ENCODE measurements around the gene NCOA5. TPM values are rescaled to one million over a fixed set of nuclear protein-coding genes. Genes with fewer than 3 reads are reported as not detected.

The NCOA5 gene
- total RNA-seq, 2 experiments from 2014 or later: 9.7 to 10.5 TPM

GRCh38 chr20:46084805-46085178, 5.0 kb downstream of the NCOA5 start:
- no peaks in the 10 kb centered on the region for H3K27me3 Mint-ChIP-seq
- H3K27ac ChIP-seq (ENCODE audit: low read depth in 1 of 2, low read length in 2 of 2): no peak overlapping the region
- H3K4me1 Mint-ChIP-seq (ENCODE audit: low read depth): peaks cover 83% of the 10 kb centered on the region
- H3K9me3 ChIP-seq (ENCODE audit: control insufficient read depth in 1 of 2, insufficient read depth in 1 of 2, low read length in 2 of 2): no peaks in the 10 kb centered on the region
- no peak overlapping the region for H3K4me3 Mint-ChIP-seq
- H3K36me3 ChIP-seq (ENCODE audit: insufficient read depth, low read length): peaks cover 3% of the 10 kb centered on the region
- H3K27ac Mint-ChIP-seq: no peak overlapping the region
- CTCF ChIA-PET: interaction anchor here (0.7 to 1.2 kb wide), 3 partner anchors 62 to 98 kb away, joined by 3 to 4 read pairs (median 3); no protein-coding TSS in a partner anchor
- intact Hi-C loops (cut with DNase I, micrococcal nuclease): loop anchor here (5.0 kb wide), 2 partner anchors 112 to 292 kb away; partner anchors contain the start of genes DNTTIP1 (in 1 of the 2), WFDC3 (in 1 of the 2) and ZNF335 (in 1 of the 2)
- peaks cover 28% of the 10 kb centered on the region for H3K36me3 Mint-ChIP-seq (ENCODE audit: low read depth)
- H3K9me3 Mint-ChIP-seq: no peaks in the 10 kb centered on the region
- H3K27me3 ChIP-seq (ENCODE audit: control insufficient read depth in 1 of 2, insufficient read depth in 2 of 2, low read length in 2 of 2): no peaks in the 10 kb centered on the region
- ATAC-seq (ENCODE audit: poor library complexity): no peak
- H3K4me1 ChIP-seq (ENCODE audit: insufficient read depth, low read length): peaks cover 27% of the 10 kb centered on the region
- DNase-seq: no peak
- POLR2A ChIA-PET: no interaction called here
- TF ChIP-seq CTCF (IDR thresholded peaks at IDR 0.05): no peak
- H3K4me3 ChIP-seq (ENCODE audit: low read length): no peak overlapping the region

- H3K4me1 Mint-ChIP-seq (ENCODE audit: low read depth): peaks cover 88% of the 10 kb centered on the region
- no peaks in the 10 kb centered on the region for H3K9me3 Mint-ChIP-seq
- POLR2A ChIA-PET: no interaction called here
- intact Hi-C loops (cut with DNase I, micrococcal nuclease): no loop called here
- CTCF ChIA-PET: no interaction called here
- ATAC-seq (ENCODE audit: poor library complexity) (no peak), DNase-seq (no peak)
- no peak overlapping the region for H3K27ac Mint-ChIP-seq
- peaks cover 38% of the 10 kb centered on the region for H3K36me3 Mint-ChIP-seq (ENCODE audit: low read depth)
- H3K9me3 ChIP-seq (ENCODE audit: control insufficient read depth in 1 of 2, insufficient read depth in 1 of 2, low read length in 2 of 2): no peaks in the 10 kb centered on the region
- H3K4me3 ChIP-seq (ENCODE audit: low read length): no peak overlapping the region
- TF ChIP-seq CTCF (IDR thresholded peaks at IDR 0.05): no peak
- H3K4me3 Mint-ChIP-seq: no peak overlapping the region
- H3K27ac ChIP-seq (ENCODE audit: low read depth in 1 of 2, low read length in 2 of 2): no peak overlapping the region
- H3K36me3 ChIP-seq (ENCODE audit: insufficient read depth, low read length): peaks cover 15% of the 10 kb centered on the region
- H3K4me1 ChIP-seq (ENCODE audit: insufficient read depth, low read length): peaks cover 20% of the 10 kb centered on the region
- H3K27me3 ChIP-seq (ENCODE audit: control insufficient read depth in 1 of 2, insufficient read depth in 2 of 2, low read length in 2 of 2): no peaks in the 10 kb centered on the region
- H3K27me3 Mint-ChIP-seq: no peaks in the 10 kb centered on the region
These were observed 6.2 kb downstream of the NCOA5 start for GRCh38 chr20:46083531-46084061.

GRCh38 chr20:46083101-46083500, 6.7 kb downstream of the NCOA5 start:
- Histone ChIP-seq H3K27me3 (ENCODE audit: control insufficient read depth in 1 of 2, insufficient read depth in 2 of 2, low read length in 2 of 2) (no peaks in the 10 kb centered on the region), H3K9me3 (ENCODE audit: control insufficient read depth in 1 of 2, insufficient read depth in 1 of 2, low read length in 2 of 2) (no peaks in the 10 kb centered on the region), H3K36me3 (ENCODE audit: insufficient read depth, low read length) (peaks cover 20% of the 10 kb centered on the region), H3K27ac (ENCODE audit: low read depth in 1 of 2, low read length in 2 of 2) (no peak overlapping the region), H3K4me1 (ENCODE audit: insufficient read depth, low read length) (peaks cover 15% of the 10 kb centered on the region), H3K4me3 (ENCODE audit: low read length) (no peak overlapping the region)
- DNase-seq (no peak), ATAC-seq (ENCODE audit: poor library complexity) (no peak)
- ChIA-PET POLR2A (no interaction called here), CTCF (no interaction called here)
- Mint-ChIP-seq H3K27ac (no peak overlapping the region), H3K27me3 (no peaks in the 10 kb centered on the region), H3K9me3 (no peaks in the 10 kb centered on the region), H3K36me3 (ENCODE audit: low read depth) (peaks cover 38% of the 10 kb centered on the region), H3K4me1 (ENCODE audit: low read depth) (peaks cover 83% of the 10 kb centered on the region), H3K4me3 (no peak overlapping the region)
- intact Hi-C loops (cut with DNase I, micrococcal nuclease): no loop called here
- TF ChIP-seq CTCF (IDR thresholded peaks at IDR 0.05): no peak
